H1 (cell line): ENCODE data around the gene ARID5A.

Experiments used
- CTCF ChIP-seq, 3 experiments: IDR thresholded peaks; 1 replicate in 2 of 3; 2 replicates in 1 of 3; pipeline versions ENCODE4 v1.5.1 to v1.6.1; 2011; ENCODE audit warnings: low read length in 3 of 3, mild to moderate bottlenecking in 3 of 3, inconsistent platforms in 2 of 3, low read depth in 1 of 3, moderate library complexity in 1 of 3; ENCODE audit not compliant: insufficient read depth in 1 of 3; ENCODE audit errors: control extremely low read depth in 1 of 3
- RFX5 ChIP-seq: IDR thresholded peaks from 2 replicates; pipeline ENCODE4 v1.6.1; 2011; ENCODE audit warnings: low read depth, low read length, improper control_type of control experiment, borderline replicate concordance
- SAP30 ChIP-seq: fragments of 300-600 bp; sonication (generic); IDR thresholded peaks from 2 replicates; pipeline ENCODE4 v1.7.1; 2012; ENCODE audit warnings: low read length, moderate library complexity, mild to moderate bottlenecking, inconsistent platforms; ENCODE audit not compliant: insufficient read depth, insufficient replicate concordance
- SP1 ChIP-seq: IDR thresholded peaks from 2 replicates; pipeline ENCODE4 v1.6.1; 2011; ENCODE audit warnings: low read depth, low read length
- SP2 ChIP-seq: IDR thresholded peaks from 2 replicates; pipeline ENCODE4 v1.6.1; 2012; ENCODE audit warnings: mild to moderate bottlenecking, low read length, inconsistent platforms
- TAF1 ChIP-seq: IDR thresholded peaks from 2 replicates; pipeline ENCODE4 v1.6.1; 2011; ENCODE audit warnings: mild to moderate bottlenecking, low read depth, low read length
- TAF7 ChIP-seq: optimal IDR thresholded peaks from 2 replicates; pipeline ENCODE3; 2011; ENCODE audit warnings: low read depth, mild to moderate bottlenecking, inconsistent platforms, low read length, moderate library complexity, borderline replicate concordance

- no peak for TF ChIP-seq SAP30
- no peak for TF ChIP-seq SP2
- no peak for TF ChIP-seq TAF7
- TF ChIP-seq CTCF (IDR thresholded peaks at IDR 0.05; ENCODE audit: control extremely low read depth in 1 of 3, insufficient read depth in 1 of 3, low read depth in 1 of 3, low read length in 3 of 3): no peak
- no peak for TF ChIP-seq RFX5
- no peak for TF ChIP-seq TAF1
- no peak for TF ChIP-seq SP1
Observed at GRCh38 chr2:96508521-96509113, 27.9 kb upstream of the ARID5A start.
